Common myeloid progenitor, CD34-positive (primary cell): ENCODE results near the gene MRPL45.

Experiments
- CTCF ChIA-PET: fragments of 350-600 bp; sonication (Branson Sonifier 250); formaldehyde crosslinking; loops from one replicate; lab custom pipeline; 2021; ENCODE audit warnings: antibody characterized with exemption; lab: Charles Lee
- POLR2A ChIA-PET: fragments of 350-600 bp; sonication (Branson Sonifier 250); formaldehyde crosslinking; loops from one replicate; lab custom pipeline; 2021; ENCODE audit warnings: antibody characterized with exemption; lab: Charles Lee
- DNase-seq, 3 donors: peaks; one replicate each; pipeline versions ENCODE4 v3.0.0 to v3.0.0-alpha.2; 2013
- H3K27ac ChIP-seq, 2 experiments: 1 replicate in 1 of 2; 2 replicates in 1 of 2; pipeline ENCODE4 v1.7.0; 2013; ENCODE audit warnings: inconsistent platforms in 2 of 2, low read length in 2 of 2, mild to moderate bottlenecking in 2 of 2, low read depth in 1 of 2, moderate library complexity in 1 of 2; ENCODE audit not compliant: severe bottlenecking in 2 of 2, insufficient read depth in 1 of 2, poor library complexity in 1 of 2
- H3K27me3 ChIP-seq, 5 experiments: replicated peaks in 2 of 5; 1 replicate in 3 of 5; 2 replicates in 2 of 5; pipeline versions ENCODE4 v1.6.1 to v1.7.0; 2013; ENCODE audit warnings: low read length in 4 of 5, mild to moderate bottlenecking in 2 of 5, moderate library complexity in 2 of 5, inconsistent platforms in 1 of 5; ENCODE audit not compliant: insufficient read depth in 5 of 5, control insufficient read depth in 4 of 5
- H3K36me3 ChIP-seq, 4 experiments: 1 replicate in 2 of 4; 2 replicates in 2 of 4; pipeline versions ENCODE4 v1.6.1 to v1.7.0; 2013; ENCODE audit warnings: low read length in 3 of 4, control low read depth in 1 of 4, mild to moderate bottlenecking in 1 of 4; ENCODE audit not compliant: control insufficient read depth in 4 of 4, insufficient read depth in 4 of 4
- H3K4me1 ChIP-seq, 4 experiments: 1 replicate in 3 of 4; 2 replicates in 1 of 4; pipeline versions ENCODE4 v1.6.1 to v1.7.1; 2013; ENCODE audit warnings: low read length in 3 of 4, mild to moderate bottlenecking in 3 of 4, control low read depth in 1 of 4, inconsistent platforms in 1 of 4, moderate library complexity in 1 of 4; ENCODE audit not compliant: control insufficient read depth in 4 of 4, insufficient read depth in 4 of 4; ENCODE audit errors: control extremely low read depth in 1 of 4
- H3K4me3 ChIP-seq, 7 experiments: 1 replicate in 4 of 7; 2 replicates in 3 of 7; pipeline versions ENCODE4 v1.5.1 to v1.7.0; 2013; ENCODE audit warnings: mild to moderate bottlenecking in 7 of 7, low read length in 6 of 7, moderate library complexity in 6 of 7, inconsistent platforms in 2 of 7, low read depth in 2 of 7, control low read depth in 1 of 7; ENCODE audit not compliant: insufficient read depth in 4 of 7, control insufficient read depth in 1 of 7; ENCODE audit errors: extremely low read depth in 1 of 7
- H3K9me3 ChIP-seq, 5 experiments: 1 replicate in 4 of 5; 2 replicates in 1 of 5; pipeline versions ENCODE4 v1.6.1 to v1.7.1; 2013; ENCODE audit warnings: low read length in 4 of 5, mild to moderate bottlenecking in 2 of 5, inconsistent platforms in 1 of 5, low read depth in 1 of 5, moderate library complexity in 1 of 5; ENCODE audit not compliant: control insufficient read depth in 4 of 5, insufficient read depth in 2 of 5; ENCODE audit errors: control extremely low read depth in 1 of 5
- WGBS: methylation state at CpG from one replicate; pipeline ENCODE4 v1.1.5; 2013; ENCODE audit not compliant: insufficient coverage; 5-methylcytosine and 5-hydroxymethylcytosine counted together

The MRPL45 gene

DNA sequence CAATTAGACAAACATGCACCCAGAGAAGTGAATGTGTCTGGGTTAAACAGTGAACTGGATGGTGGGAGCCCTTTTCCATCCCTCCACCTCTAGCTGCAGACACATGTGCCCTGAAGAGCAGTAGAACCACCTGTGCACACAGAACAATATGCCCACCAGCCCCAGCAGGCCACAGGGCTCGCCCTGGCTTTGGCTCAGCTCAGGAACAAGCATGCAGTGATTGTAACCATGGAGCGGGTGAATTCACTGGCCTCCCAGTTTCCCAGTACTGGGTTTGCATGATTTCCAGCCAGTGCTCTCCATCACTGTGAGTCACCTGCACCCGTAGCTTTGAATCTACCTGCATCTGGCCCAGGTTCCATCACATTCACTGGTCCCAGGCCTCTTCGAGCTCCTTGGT lies 41.6 kb downstream of the MRPL45 start:
- Histone ChIP-seq H3K36me3 (no peaks in the 10 kb centered on the region), H3K27ac (no peak overlapping the region), H3K27me3 (no peaks in the 10 kb centered on the region), H3K4me1 (no peaks in the 10 kb centered on the region), H3K9me3 (no peaks in the 10 kb centered on the region), H3K4me3 (no peak overlapping the region)
- DNase-seq = no peak
- ChIA-PET POLR2A (no interaction called here), CTCF (interaction anchor here (1.0 to 2.2 kb wide), 3 partner anchors 11 to 168 kb away, joined by 3 to 14 read pairs (median 5); no protein-coding TSS in a partner anchor)
- 100% methylated on average over 3 of the region's 4 CpGs for WGBS

DNA sequence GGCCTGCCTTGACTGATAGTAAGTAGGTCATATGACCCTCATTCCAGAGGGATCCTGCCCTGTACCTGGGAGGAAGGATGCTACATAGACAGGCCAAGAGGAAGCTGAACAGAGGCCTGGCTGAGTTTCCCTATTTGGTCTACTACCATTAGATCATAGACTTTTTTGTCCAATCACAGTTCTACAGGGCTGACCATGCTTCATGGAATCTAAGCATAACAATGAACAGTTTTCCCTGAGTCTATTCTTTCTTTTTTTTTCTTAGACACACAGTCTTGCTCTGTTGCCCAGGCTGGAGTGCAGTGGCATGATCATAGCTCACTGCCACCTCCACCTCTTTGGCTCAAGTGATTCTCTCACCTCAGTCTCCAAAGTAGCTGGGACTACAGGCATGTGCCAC lies 42.9 kb downstream of the MRPL45 start:
- ChIA-PET POLR2A (no interaction called here), CTCF (interaction anchor here (0.6 to 1.4 kb wide), 4 partner anchors 10 to 76 kb away, joined by 3 to 7 read pairs (median 4); no protein-coding TSS in a partner anchor)
- Histone ChIP-seq H3K27me3 (peaks cover 0 to 3% (median 0%) of the 10 kb centered on the region in 5 experiments), H3K4me3 (no peak overlapping the region), H3K36me3 (no peaks in the 10 kb centered on the region), H3K4me1 (no peaks in the 10 kb centered on the region), H3K9me3 (no peaks in the 10 kb centered on the region), H3K27ac (no peak overlapping the region)
- DNase-seq = no peak

DNA sequence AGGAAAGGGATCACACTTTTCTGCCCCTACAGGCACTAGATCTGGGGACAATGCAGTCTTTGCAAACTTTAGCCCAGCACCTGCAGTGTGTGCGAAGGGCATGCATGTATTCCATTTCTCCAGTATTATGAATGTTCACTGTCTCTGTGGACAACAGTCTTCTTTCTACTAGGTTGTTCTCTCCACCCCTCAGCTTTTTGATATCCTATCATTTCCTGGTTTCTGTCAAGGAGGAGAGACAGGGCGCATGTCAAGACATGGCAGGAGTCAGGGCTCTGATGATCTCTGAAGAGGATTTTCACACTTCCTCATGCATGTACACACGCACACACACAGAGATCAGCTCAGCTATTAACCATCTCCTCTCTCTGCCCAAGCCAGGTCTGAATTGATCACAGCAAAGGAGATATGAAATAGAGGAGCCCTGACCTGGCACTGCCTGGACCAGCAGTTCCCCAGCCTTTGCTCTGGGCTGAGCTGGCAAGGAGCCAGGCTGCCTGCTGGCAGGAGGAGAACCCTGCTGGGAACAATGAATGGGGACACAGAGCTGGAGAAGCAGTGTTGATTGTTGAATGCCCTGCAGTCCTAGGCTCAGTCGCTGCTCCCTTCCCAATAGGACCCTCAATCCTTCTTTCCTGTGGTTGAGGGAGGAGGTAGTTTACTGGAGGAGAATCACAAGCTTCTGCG lies 44.2 kb downstream of the MRPL45 start:
- Histone ChIP-seq H3K4me3 (no peak overlapping the region), H3K9me3 (no peaks in the 10 kb centered on the region), H3K36me3 (no peaks in the 10 kb centered on the region), H3K4me1 (no peaks in the 10 kb centered on the region), H3K27me3 (peaks cover 0 to 3% (median 0%) of the 10 kb centered on the region in 5 experiments), H3K27ac (no peak overlapping the region)
- WGBS = 79% methylated on average over 3 of the region's 5 CpGs
- DNase-seq = peak in 2 of 3 donors; percentile 13 to 27
- CTCF ChIA-PET = interaction anchor here (1.0 to 4.2 kb wide), 6 partner anchors 8 to 73 kb away, joined by 3 to 30 read pairs (median 4); no protein-coding TSS in a partner anchor
- POLR2A ChIA-PET = no interaction called here

DNA sequence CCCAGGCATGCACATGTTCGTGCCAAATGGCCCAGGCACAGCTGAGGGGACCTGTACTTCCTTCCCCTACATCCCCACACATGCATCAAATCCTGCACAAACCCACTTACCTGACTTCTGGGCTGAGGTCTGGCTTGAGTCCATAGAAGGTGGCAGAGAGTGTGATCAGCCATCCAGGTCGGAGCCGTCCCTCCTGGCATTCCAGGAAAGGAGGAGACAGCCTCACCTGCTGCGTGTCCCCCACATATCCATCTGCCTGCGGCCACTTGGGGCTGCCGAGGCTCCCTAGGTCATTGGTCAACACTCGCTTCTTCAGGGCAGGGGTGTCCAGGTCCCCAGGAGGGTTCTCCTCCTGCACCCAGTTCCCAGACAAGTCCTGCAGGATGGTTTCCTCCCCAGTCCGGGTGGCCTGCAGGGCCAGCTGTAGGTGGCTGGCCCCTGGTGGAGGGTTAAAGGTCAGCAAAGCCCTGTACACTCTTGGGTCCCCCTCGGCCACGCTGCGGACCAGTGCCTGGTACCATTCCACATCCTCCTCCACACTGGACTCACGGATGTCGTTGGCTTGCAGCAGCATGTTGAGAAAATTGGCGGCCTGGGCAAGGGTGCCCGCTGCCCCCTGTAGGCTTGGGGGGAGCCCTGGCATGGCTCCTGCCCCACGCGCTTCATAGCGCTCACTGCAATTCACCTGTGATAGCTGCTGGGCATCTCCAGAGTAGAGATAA lies 46.1 kb downstream of the MRPL45 start:
- no peaks in the 10 kb centered on the region for H3K36me3 ChIP-seq
- ChIA-PET CTCF (interaction anchor here (1.3 to 7.9 kb wide), 4 partner anchors 10 to 71 kb away, joined by 3 to 132 read pairs (median 20); no protein-coding TSS in a partner anchor), POLR2A (interaction anchor here (0.8 kb wide), 1 partner anchor 69 kb away, joined by 4 read pairs; no protein-coding TSS in a partner anchor)
- peaks cover 0 to 3% (median 0%) of the 10 kb centered on the region in 5 experiments for H3K27me3 ChIP-seq
- H3K4me3 ChIP-seq = no peak overlapping the region
- H3K27ac ChIP-seq = no peak overlapping the region
- DNase-seq = no peak
- 96% methylated on average over 14 of the region's 18 CpGs for WGBS
- no peaks in the 10 kb centered on the region for H3K4me1 ChIP-seq
- no peaks in the 10 kb centered on the region for H3K9me3 ChIP-seq

DNA sequence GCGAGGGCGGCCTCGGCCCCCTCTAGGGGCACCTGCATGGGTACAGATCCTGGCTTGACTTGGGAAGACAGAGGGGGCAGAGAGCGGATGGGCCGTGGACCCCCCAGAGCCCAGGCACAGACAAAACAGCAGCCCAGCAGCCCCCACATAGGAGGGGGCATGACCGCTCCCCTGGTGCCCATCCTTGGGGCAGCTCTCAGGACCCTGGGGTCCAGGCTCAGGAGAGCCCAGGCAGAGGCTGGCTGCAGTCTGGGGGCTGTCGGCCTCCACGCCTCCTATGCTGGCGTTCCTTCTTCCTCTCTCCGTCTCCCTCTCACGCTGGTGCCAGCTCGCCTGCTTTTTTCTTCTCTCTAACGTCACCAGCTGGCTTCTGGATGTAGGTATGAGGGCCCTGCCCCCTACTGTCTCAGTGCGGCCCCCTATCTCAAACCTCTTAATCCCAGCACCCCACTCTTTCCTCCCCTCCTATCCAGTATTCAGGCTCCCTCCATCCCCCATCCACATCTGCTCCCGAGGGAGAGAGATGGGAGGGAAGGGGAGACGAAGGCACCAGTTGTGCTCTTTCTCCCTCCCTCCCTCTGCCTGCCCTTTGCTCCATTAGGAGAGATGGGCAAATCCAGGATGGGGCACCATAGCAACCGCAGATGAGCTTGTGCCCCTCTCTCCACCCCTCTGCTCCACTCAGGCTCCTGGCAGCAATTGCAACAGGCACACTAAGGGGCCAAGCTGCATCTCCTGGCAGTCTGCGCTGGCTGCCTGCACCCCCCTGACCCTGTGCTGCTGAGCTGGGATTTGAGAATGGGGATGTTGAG lies 46.8 kb downstream of the MRPL45 start, which contains the start of gene GPR179:
Gene GPR179, minus strand, starts transcription at position 349 of the 812 bp plus-strand sequence. Its CDS starts 167 bp downstream, at position 182.
- no peak for DNase-seq
- 91% methylated on average over 14 of the region's 18 CpGs for WGBS
- H3K36me3 ChIP-seq = no peaks in the 10 kb centered on the region
- ChIA-PET POLR2A (no interaction called here), CTCF (interaction anchor here (0.7 to 7.9 kb wide), 3 partner anchors 11 to 139 kb away, joined by 3 to 132 read pairs (median 30); no protein-coding TSS in a partner anchor)
- no peaks in the 10 kb centered on the region for H3K4me1 ChIP-seq
- no peak within 1 kb of the TSS for H3K4me3 ChIP-seq
- no peaks in the 10 kb centered on the region for H3K9me3 ChIP-seq
- peaks cover 0 to 3% (median 0%) of the 10 kb centered on the region in 5 experiments for H3K27me3 ChIP-seq
- H3K27ac ChIP-seq = no peak within 1 kb of the TSS

DNA sequence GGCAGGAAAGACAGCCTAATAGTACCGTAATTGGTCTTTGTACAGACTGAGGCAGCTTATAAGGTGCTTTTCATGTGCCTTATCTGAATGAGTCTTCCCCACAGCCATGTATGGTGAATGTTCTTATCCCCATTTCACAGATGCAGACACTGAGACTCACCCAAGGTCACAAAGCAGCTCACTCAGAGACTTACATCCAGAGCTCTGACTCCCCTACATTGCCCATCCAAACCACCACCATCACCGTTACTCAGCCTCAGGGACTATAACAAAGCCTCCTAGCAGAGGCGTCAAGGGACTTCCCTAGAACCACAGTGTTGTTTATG lies 47.4 kb downstream of the MRPL45 start:
- DNase-seq = no peak
- Histone ChIP-seq H3K27me3 (peaks cover 0 to 3% (median 0%) of the 10 kb centered on the region in 5 experiments), H3K36me3 (no peaks in the 10 kb centered on the region), H3K27ac (no peak overlapping the region), H3K9me3 (no peaks in the 10 kb centered on the region), H3K4me1 (no peaks in the 10 kb centered on the region), H3K4me3 (no peak overlapping the region)
- ChIA-PET POLR2A (no interaction called here), CTCF (interaction anchor here (0.7 to 7.9 kb wide), 4 partner anchors 11 to 138 kb away, joined by 3 to 132 read pairs (median 16); no protein-coding TSS in a partner anchor)
- WGBS = 100% methylated on average over 1 of the region's 3 CpGs
